NOMO-1 treated with dmso at 0.1 percent for 144 hours (cell line): ENCODE results near the gene GRIA1.
"Not testable (repeated sequence)": the region's sequence is repeated elsewhere in the genome, so short reads cannot be mapped to it uniquely, and the experiment has no call there.

Experiments used
- DNase-seq: peaks from one replicate; lab custom pipeline; 2025; ENCODE audit not compliant: unreplicated experiment; lab: John Stamatoyannopoulos, UW

The GRIA1 gene

DNA sequence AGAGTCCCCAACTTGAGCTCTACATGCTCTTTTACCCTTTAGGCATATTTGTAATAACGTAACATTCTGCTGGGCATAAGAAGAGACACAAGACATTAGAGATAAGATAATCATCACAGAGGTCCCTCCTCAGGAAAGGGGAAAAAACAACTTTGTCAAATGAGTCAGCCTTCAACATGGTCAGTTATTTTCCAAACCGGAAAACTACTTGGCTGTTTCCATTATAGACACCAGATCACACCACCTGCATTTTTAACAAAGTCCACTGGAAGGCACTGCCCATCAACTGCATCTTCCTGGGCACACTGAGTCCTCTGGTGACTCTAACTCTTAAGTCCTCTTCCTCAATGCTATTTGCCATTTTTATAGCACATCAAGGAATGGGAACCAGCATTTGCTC, 326.4 kb downstream of the GRIA1 start:
- DNase-seq, result no peak

DNA sequence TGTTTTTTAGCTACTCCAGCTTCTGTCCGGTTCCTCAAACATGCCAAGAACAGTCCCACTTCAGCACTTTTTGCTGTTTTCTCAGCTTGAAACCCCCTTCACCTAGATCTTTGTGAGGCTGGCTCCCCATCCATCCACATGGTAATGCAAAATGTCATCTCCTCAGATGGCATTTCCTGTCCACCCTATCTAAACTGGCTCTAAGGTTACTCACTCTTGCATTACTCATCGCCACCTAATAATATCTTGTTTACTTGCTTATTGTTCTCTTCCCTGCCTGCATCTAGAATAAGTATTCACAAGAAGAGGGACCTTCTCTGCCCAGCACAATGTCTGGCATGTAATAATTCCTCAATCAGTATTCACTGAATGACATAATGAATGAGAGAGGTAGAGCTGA, 328.2 kb downstream of the GRIA1 start:
- no peak for DNase-seq

DNA sequence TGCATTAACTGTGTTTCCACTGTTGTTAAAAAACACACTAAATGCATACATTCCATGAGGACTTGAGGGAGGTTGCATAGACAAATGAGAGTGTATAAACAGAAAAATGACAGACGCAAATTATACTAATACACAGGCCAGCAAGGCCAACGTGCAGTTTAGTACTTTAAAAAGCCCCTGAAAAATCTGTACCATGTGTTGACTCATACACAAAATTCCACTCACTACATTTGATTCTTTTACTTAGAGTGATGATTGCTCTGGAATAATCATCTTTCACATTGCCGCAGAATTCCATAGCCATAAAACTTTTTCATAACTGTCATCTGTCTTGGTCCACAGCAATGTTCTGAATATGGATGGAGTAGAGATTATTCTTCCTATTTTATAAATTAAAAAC, 332.6 kb downstream of the GRIA1 start:
- DNase-seq, result no peak

DNA sequence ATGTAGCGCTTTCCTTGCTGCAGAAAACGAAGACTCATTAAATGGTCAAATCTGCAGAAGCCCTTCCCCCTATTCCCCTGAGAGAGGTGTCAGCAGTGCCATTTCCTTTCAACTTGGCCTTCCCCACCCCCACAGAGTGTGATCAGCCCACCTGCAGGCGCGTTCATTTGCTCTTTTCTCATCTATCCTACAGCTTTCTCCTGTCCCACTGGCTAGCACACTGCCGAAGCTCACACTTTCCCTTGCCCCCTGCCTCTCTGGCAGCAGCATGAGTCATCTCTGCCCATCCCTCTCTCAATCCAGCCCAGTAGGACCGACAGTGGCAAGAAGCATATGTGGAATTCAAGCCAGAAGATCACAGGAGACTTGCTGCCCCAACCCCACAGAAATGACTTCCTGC, 334.4 kb downstream of the GRIA1 start:
- no peak for DNase-seq

DNA sequence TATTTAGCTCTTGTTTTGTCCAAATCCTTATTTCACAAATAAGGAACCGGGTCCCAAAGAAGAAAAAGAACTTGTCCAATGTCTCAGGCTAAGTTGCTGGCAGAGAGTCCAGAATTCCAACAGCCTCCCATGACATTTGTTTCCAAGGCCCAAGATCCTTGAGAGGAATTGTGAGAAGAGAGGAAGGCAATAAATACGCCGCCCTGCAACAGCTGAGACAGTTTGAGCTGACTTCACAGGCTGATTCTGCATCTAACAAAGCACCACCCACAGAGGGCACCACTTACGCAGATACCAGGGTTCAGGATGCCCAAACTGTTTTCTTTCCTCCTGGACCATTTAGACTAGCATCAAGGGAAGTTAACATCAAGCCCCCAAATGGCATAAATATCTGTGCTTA, 336.9 kb downstream of the GRIA1 start:
- DNase-seq, result no peak

DNA sequence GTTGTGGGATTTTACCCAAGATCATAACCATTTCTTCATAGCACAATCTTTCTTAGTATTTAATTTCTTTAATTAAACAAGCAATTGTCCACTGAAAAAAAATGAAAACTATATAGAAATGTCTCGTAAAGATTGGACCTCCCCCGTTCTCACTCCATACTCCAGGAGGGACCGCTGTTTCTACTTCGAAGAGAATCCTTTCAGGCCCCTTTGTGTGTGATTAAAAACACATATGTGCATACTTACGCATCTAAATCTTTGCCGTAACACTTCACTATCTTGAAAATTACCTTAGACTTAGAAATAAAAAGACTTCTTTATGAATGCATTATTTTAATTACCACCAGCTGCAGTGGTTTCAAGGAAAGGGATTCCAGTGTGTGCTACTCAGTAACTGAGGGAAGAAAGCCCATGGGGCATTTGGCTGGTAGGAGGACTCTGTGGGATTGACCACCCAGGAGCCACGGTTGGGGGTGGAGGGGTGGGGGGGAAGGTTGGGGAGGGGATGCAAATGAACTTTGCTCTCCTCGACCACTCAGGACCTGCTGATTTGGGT, 339.1 kb downstream of the GRIA1 start:
- DNase-seq, result no peak

DNA sequence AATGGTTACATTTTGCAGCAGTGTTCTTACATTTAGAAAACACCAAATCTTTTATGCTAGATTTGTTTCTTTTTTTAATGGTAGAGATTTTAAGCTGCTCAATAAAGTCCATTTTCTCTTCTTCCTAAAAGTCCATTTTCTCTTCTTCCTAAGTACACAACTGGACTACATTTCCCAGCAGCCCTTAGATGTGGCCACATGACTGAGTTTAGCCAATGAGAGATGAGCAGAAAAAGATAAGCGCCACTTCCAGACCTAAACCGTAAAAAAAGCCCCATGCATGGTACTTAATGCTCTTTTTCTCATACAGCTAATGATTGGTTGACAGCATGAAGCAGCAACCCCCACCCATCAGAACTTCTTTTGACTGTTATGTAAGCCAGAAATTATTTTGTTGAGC, 341.5 kb downstream of the GRIA1 start:
- DNase-seq, result no peak

DNA sequence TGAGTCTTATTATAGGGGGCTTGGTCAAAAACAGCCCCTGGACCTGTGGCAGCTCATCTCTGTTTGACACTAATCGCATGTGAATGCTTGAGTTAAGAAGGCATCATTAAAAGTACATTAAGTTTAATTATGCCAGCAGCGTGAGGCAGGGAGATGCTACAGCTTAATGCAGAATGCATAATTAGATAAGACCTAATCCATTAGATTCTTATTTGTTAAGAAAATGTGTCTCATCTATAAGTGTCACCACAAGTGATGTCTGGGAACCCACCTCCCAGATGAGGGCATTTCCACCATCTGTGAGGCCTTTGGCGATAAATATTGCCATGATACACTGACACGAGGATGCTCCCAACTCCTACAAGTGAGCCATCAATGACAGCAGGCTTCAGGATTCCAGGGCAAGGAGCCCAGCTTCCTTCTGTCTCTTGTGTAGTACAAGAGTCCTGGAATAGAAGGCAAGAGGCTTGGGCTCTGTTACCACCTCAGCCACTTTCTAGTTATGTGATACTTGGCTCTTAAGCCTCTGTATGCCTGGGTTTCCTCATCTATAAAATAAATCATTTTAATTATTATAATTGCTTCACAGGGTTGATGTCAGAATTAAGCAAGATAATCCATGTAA, 345.5 kb downstream of the GRIA1 start:
- no peak for DNase-seq

DNA sequence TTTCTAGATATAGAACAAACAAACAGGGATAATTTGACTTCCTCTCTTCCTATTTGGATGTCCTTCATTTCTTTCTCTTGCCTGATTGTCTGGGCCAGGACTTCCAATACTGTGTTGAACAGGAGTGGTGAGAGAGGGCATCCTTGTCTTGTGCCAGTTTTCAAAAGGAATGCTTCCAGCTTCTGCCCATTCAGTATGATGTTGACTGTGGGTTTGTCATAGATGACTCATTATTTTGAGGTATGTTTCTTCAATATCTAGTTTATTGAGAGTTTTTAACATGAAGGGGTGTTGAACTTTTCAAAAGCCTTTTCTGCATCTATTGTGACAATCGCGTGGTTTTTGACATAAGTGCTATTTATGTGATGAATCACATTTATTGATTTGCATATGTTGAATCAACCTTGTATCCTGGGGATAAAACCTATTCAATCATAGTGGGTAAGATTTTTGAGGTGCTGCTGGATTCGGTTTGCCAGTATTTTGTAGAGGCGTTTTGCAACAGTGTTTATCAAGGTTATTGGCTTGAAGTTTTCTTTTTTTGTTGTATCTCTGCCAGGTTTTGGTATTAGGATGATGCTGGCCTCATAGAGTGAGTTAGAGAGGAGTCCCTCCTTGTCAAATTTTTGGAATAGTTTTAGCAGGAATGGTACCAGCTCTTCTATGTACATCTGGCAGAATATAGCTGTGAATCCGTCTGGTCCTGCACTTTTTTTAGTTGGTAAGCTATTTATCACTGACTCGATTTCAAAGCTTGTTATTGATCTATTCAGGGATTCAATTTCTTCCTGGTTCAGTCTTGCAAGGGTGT, 359.0 kb downstream of the GRIA1 start:
- not testable (repeated sequence) for DNase-seq

DNA sequence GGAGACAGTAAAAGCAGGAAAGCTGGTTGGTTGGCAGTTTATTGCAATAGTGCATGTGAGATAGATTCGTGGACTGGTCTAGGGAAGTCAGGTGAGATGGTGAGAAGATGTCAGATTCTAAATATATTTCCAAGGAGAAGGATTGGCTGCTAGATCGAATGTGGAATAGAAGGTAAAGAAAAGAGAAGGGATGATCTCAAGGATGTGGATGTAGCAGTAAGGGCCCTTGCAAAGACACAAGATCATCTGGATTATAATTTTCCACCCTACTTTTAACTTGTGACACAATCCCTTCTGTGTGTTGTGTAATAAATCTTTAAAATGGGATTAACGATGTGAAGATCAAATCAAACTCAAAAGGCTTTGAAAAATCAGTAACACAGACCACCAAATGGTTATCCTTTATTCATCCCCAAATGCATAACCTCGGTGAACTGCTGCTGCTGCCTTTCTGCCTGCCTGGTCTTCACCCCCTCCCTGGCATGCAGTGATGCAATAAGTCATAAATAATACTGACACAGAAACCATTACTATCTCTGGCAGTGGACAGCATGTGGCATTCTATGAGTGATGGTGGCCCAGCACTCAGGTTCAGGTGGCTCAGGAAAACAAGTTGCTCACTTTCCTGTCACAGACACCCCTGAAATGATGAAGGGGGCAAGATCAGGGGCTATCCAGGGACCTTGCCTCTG, 369.9 kb downstream of the GRIA1 start:
- peak; percentile 6 for DNase-seq

DNA sequence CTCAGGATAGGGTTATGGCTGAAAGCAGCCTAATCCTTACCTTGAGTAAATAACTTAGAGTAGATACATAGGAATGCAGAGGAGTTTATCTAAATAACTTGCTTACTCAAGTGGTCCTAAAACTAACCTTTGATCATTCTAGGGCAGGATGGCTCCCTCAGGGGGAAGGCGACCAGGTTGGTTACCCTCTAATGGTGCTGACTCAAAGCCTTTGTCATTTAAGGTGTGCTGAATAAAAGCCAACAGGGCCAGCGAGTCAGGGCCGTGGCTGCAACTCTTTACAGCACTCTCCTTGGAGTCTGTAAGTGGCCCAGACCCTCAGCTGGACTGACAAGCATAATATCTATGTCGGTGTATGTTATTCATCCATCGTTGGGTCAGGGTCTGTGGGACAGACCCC, 372.4 kb downstream of the GRIA1 start:
- DNase-seq, result not testable (repeated sequence)
